B cell (primary cell): Measurements from ENCODE around the gene MBTPS2. TPM values are rescaled to one million over a fixed set of nuclear protein-coding genes. Genes with fewer than 3 reads are reported as not detected.

Experiments used
- ATAC-seq: fragments of 200-7000 bp; cut with Tn5 transposase; one replicate; pipeline ENCODE4 v1.10.0; 2021; ENCODE audit warnings: low read depth, mild to moderate bottlenecking, moderate number of reproducible peaks, moderate library complexity
- CTCF ChIA-PET: fragments of 350-600 bp; sonication (Branson Sonifier 250); formaldehyde crosslinking; loops from one replicate; lab custom pipeline; 2021; ENCODE audit warnings: antibody characterized with exemption, inconsistent platforms; lab: Charles Lee
- POLR2A ChIA-PET: fragments of 350-600 bp; sonication (Branson Sonifier 250); formaldehyde crosslinking; loops from one replicate; lab custom pipeline; 2021; ENCODE audit warnings: antibody characterized with exemption; lab: Charles Lee
- DNase-seq: peaks from one replicate; pipeline ENCODE4 v3.0.0; 2013
- H2AFZ ChIP-seq: 2 replicates; pipeline ENCODE4 v1.6.1; 2012; ENCODE audit warnings: mild to moderate bottlenecking, low read depth, low read length; ENCODE audit not compliant: insufficient read depth, poor library complexity, severe bottlenecking
- H3K27ac ChIP-seq, 2 donors: 1 replicate in 1 of 2; 2 replicates in 1 of 2; pipeline ENCODE4 v1.5.1; 2012 to 2013; ENCODE audit warnings: low read length in 2 of 2, mild to moderate bottlenecking in 2 of 2, moderate library complexity in 1 of 2
- H3K27me3 ChIP-seq, 4 experiments: fragments of 200-600 bp in 1 of 4; sonication (generic) in 1 of 4; replicated peaks in 1 of 4; 1 replicate in 2 of 4; 2 replicates in 2 of 4; pipeline versions ENCODE4 v1.6.1 to v1.7.0; 2013 to 2016; ENCODE audit warnings: low read length in 3 of 4, mild to moderate bottlenecking in 2 of 4, mixed read lengths in 1 of 4, moderate library complexity in 1 of 4; ENCODE audit not compliant: insufficient read depth in 4 of 4, control insufficient read depth in 3 of 4; ENCODE audit errors: control extremely low read depth in 1 of 4
- H3K36me3 ChIP-seq, 2 experiments: replicated peaks in 1 of 2; 1 replicate in 1 of 2; 2 replicates in 1 of 2; pipeline versions ENCODE4 v1.6.1 to v1.7.1; 2013; ENCODE audit warnings: low read length in 1 of 2; ENCODE audit not compliant: insufficient read depth in 2 of 2, control insufficient read depth in 1 of 2; ENCODE audit errors: control extremely low read depth in 1 of 2, extremely low read depth in 1 of 2
- H3K4me1 ChIP-seq, 2 donors: fragments of 200-600 bp in 1 of 2; sonication (generic) in 1 of 2; 1 replicate in 1 of 2; 2 replicates in 1 of 2; pipeline versions ENCODE4 v1.5.1 to v1.6.1; 2013 to 2017; ENCODE audit warnings: low read length in 2 of 2; ENCODE audit not compliant: control insufficient read depth in 2 of 2, insufficient read depth in 2 of 2
- H3K4me2 ChIP-seq: replicated peaks from 2 replicates; pipeline ENCODE3; 2012; ENCODE audit warnings: mild to moderate bottlenecking, low read depth, low read length; ENCODE audit not compliant: poor library complexity, severe bottlenecking
- H3K4me3 ChIP-seq, 5 experiments: fragments of 200-600 bp in 1 of 5; sonication (generic) in 1 of 5; 1 replicate in 3 of 5; 2 replicates in 2 of 5; pipeline versions ENCODE4 v1.5.1 to v1.7.0; 2011 to 2016; ENCODE audit warnings: low read length in 4 of 5, mild to moderate bottlenecking in 4 of 5, low read depth in 2 of 5, control low read depth in 1 of 5, moderate library complexity in 1 of 5; ENCODE audit not compliant: insufficient read depth in 1 of 5; ENCODE audit errors: control extremely low read depth in 1 of 5, extremely low read depth in 1 of 5
- H3K79me2 ChIP-seq: fragments of 200-600 bp; sonication (generic); one replicate; pipeline ENCODE4 v1.6.0; 2016; ENCODE audit warnings: low read length; ENCODE audit not compliant: control insufficient read depth, insufficient read depth
- H3K9ac ChIP-seq: fragments of 200-600 bp; sonication (generic); 2 replicates; pipeline ENCODE4 v1.6.1; 2017; ENCODE audit warnings: mild to moderate bottlenecking, low read length, moderate library complexity
- H3K9me3 ChIP-seq, 3 donors: one replicate each; pipeline versions ENCODE4 v1.6.1 to v1.7.1; 2013; ENCODE audit warnings: low read length in 2 of 3; ENCODE audit not compliant: control insufficient read depth in 2 of 3, insufficient read depth in 1 of 3; ENCODE audit errors: control extremely low read depth in 1 of 3
- H4K20me1 ChIP-seq: 2 replicates; pipeline ENCODE4 v1.6.0; 2012; ENCODE audit warnings: mild to moderate bottlenecking, low read length; ENCODE audit not compliant: insufficient read depth, control insufficient read depth, poor library complexity, severe bottlenecking
- H3K27ac Mint-ChIP-seq: one replicate; pipeline ENCODE4 v1.8.0; 2021; ENCODE audit warnings: mixed read lengths
- H3K27me3 Mint-ChIP-seq: one replicate; pipeline ENCODE4 v1.8.0; 2021; ENCODE audit warnings: mixed read lengths
- H3K4me1 Mint-ChIP-seq: one replicate; pipeline ENCODE4 v1.8.0; 2021; ENCODE audit warnings: mixed read lengths
- H3K4me3 Mint-ChIP-seq: one replicate; pipeline ENCODE4 v1.8.0; 2021; ENCODE audit warnings: mixed read lengths
- H3K9me3 Mint-ChIP-seq: one replicate; pipeline ENCODE4 v1.8.0; 2022; ENCODE audit warnings: mixed read lengths; ENCODE audit not compliant: insufficient read depth
- CTCF ChIP-seq: fragments of 200-600 bp; IDR thresholded peaks from one replicate; pipeline ENCODE4 v1.8.0; 2022; ENCODE audit warnings: antibody characterized with exemption, mild to moderate bottlenecking
- EZH2 ChIP-seq: IDR thresholded peaks from 2 replicates; pipeline ENCODE4 v1.6.1; 2012; ENCODE audit warnings: borderline replicate concordance, low read depth, mild to moderate bottlenecking, moderate library complexity, low read length; ENCODE audit not compliant: insufficient read depth, poor library complexity, severe bottlenecking
- WGBS: methylation state at CpG from one replicate; pipeline ENCODE4 v1.1.5; 2013; ENCODE audit warnings: missing lambda C conversion rate; ENCODE audit not compliant: insufficient coverage; 5-methylcytosine and 5-hydroxymethylcytosine counted together
- intact Hi-C: fragments of 100-400 bp; cut with micrococcal nuclease; formaldehyde crosslinking; loops from one replicate; pipeline ENCODE4 v1.10.0; 2022
- polyA plus RNA-seq: library from polyadenylated mRNA; depleted of rRNA; stranded (reverse); fragments of >200 nt; gene quantifications from 2 replicates; pipeline ENCODE4 v1.2.3, GENCODE V29; 2012
- total RNA-seq, 2 donors: library from RNA; stranded (reverse); fragments of 120-200 nt in 1 of 2; gene quantifications; 1 replicate in 1 of 2; 2 replicates in 1 of 2; pipeline versions ENCODE4 v1.2.3 to v1.2.4, GENCODE V29; 2013 to 2022

MBTPS2 gene
- total and polyA plus RNA-seq, 2 donors (not counting 1 experiment from before 2014, with no cell fraction given): 1.8 to 8.2 TPM

GRCh38 chrX:21883258-21883657 is 43.8 kb downstream of the MBTPS2 start:
- TF ChIP-seq CTCF (no peak), EZH2 (no peak)
- Histone ChIP-seq H3K4me3 (no peak overlapping the region), H2AFZ (no peak overlapping the region), H3K9me3 (no peaks in the 10 kb centered on the region), H3K27ac (no peak overlapping the region), H4K20me1 (no peaks in the 10 kb centered on the region), H3K36me3 (peaks cover 0 to 5% of the 10 kb centered on the region in 2 experiments), H3K27me3 (no peaks in the 10 kb centered on the region), H3K4me1 (no peaks in the 10 kb centered on the region), H3K9ac (no peak overlapping the region), H3K4me2 (no peak overlapping the region), H3K79me2 (no peaks in the 10 kb centered on the region)
- H3K27ac Mint-ChIP-seq: no peak overlapping the region
- intact Hi-C loops: no loop called here
- no peak for DNase-seq
- 100% methylated on average over 1 of the region's 5 CpGs for WGBS
- no peaks in the 10 kb centered on the region for H3K4me1 Mint-ChIP-seq
- no peaks in the 10 kb centered on the region for H3K9me3 Mint-ChIP-seq
- H3K4me3 Mint-ChIP-seq: no peak overlapping the region
- POLR2A ChIA-PET: no interaction called here
- CTCF ChIA-PET: no interaction called here
- ATAC-seq: no peak
- H3K27me3 Mint-ChIP-seq: no peaks in the 10 kb centered on the region

GRCh38 chrX:21885568-21885967 is 46.2 kb downstream of the MBTPS2 start:
- Histone ChIP-seq H3K4me3 (no peak overlapping the region), H3K27me3 (no peaks in the 10 kb centered on the region), H2AFZ (no peak overlapping the region), H3K4me2 (no peak overlapping the region), H4K20me1 (no peaks in the 10 kb centered on the region), H3K79me2 (no peaks in the 10 kb centered on the region), H3K36me3 (peaks cover 0 to 2% of the 10 kb centered on the region in 2 experiments), H3K9me3 (no peaks in the 10 kb centered on the region), H3K27ac (no peak overlapping the region), H3K9ac (no peak overlapping the region), H3K4me1 (no peaks in the 10 kb centered on the region)
- no peaks in the 10 kb centered on the region for H3K4me1 Mint-ChIP-seq
- no CpG with 5 or more reads among the region's 1 CpG for WGBS
- intact Hi-C loops: no loop called here
- no peak overlapping the region for H3K4me3 Mint-ChIP-seq
- ChIA-PET CTCF (no interaction called here), POLR2A (no interaction called here)
- H3K27me3 Mint-ChIP-seq: no peaks in the 10 kb centered on the region
- H3K27ac Mint-ChIP-seq: no peak overlapping the region
- no peak for DNase-seq
- no peaks in the 10 kb centered on the region for H3K9me3 Mint-ChIP-seq
- no peak for TF ChIP-seq CTCF
- no peak for TF ChIP-seq EZH2
- no peak for ATAC-seq
